22Rv1 (cell line): ENCODE measurements around the gene ITGAE.
"Not testable (repeated sequence)": the region's sequence is repeated elsewhere in the genome, so short reads cannot be mapped to it uniquely, and the experiment has no call there.

Experiments used
- H3K27ac ChIP-seq: fragments of 450-650 bp; 2 replicates; pipeline ENCODE4 v1.5.1; 2017
- CTCF ChIP-seq: fragments of 450-650 bp; IDR thresholded peaks from 2 replicates; pipeline ENCODE4 v1.5.1; 2017; ENCODE audit warnings: mild to moderate bottlenecking
- ZFX ChIP-seq: fragments of 450-650 bp; IDR thresholded peaks from 2 replicates; pipeline ENCODE4 v1.6.1; 2017; ENCODE audit warnings: antibody characterized with exemption, borderline replicate concordance

Gene ITGAE

DNA sequence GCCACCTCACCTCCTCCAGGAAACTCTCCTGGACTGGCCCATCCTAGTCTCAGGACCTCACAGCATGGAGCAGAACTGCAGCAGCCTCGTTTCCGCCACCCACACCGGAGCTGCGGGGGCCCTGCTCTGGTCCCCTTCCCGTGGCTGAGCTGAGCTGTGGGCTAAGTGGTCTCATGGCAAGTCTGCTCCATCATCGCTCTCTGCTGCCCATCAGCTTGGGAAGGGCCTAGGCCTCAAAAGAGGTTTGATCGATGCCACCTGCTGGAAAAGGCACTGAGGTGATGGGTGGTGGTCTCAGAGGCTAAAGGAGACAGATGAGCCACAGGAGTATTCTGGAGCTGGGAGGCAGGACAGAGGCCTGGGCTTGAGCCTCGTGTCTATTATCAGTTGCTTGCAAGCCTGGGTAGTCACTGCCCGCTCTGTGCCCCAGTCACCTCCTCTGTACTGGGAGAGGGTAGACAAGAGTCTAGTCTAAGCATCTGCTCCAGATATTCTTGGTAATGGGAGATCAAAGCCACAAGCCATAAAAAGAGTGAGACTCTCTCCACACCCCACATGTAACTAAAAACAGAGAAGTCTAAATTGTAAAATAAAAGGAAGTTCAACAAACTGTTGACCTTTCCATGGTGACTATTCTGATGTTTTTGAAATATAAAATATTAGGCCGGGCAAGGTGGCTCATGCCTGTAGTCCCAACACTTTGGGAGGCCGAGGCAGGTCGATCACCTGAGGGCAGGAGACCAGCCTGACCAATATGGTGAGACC is 1.6 kb downstream of the ITGAE start:
- H3K27ac ChIP-seq, result no peak overlapping the region
- no peak for TF ChIP-seq ZFX
- no peak for TF ChIP-seq CTCF

GRCh38 chr17:3798273-3799180 is 2.5 kb downstream of the ITGAE start:
- no peak overlapping the region for H3K27ac ChIP-seq
- TF ChIP-seq ZFX (no peak), CTCF (no peak)

DNA sequence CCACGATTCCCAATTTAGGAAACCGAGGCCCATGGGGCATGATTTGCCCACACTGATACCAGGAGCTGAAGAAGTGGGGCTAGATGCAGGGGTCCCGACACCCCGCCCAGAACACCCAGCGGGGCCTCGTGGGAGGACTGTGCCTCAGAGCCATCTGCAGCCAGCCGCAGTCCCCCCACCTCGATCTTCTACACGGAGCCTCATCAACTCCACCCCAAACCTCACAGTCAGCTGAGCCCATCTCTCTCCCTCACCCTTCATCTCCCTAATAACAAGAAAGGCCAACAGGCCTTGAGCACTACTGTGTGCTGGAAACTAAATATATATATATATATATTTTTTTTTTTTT is 4.2 kb downstream of the ITGAE start:
- no peak for TF ChIP-seq ZFX
- TF ChIP-seq CTCF, result no peak
- no peak overlapping the region for H3K27ac ChIP-seq

DNA sequence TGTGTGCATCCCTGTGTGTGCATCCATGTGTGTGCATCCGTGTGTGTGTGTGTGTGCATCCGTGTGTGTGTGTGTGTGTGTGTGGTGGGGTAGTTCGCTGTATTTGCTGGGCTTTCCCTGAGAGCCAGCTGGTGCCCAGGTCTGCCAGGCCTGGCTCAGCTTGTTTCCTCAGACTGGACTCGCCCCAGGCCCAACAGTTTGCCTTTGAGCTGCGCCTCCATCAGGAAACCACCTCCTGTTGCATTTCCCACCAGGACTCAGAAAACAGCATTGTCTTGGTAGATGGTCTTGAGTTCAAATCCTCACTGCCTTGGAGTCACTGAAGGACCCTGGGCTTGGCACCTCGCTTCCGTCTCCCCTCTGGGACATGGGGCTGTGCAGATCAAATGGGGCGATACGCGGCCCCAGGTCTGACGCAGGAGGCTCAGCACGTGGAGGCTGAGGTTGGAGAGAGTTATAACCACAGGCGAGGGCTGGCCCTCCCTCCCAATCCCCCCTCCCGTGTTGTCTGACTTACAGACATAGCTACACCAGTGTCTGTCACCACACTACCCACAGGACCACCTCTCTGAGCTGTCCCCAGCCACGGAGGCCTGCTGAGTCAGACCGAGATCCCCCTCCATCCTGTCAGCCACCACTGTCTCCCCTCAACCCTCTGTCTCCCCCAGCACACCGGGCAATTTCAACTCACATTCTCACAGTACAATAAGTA is 4.7 kb downstream of the ITGAE start:
- H3K27ac ChIP-seq, result no peak overlapping the region
- TF ChIP-seq ZFX (no peak), CTCF (no peak)

DNA sequence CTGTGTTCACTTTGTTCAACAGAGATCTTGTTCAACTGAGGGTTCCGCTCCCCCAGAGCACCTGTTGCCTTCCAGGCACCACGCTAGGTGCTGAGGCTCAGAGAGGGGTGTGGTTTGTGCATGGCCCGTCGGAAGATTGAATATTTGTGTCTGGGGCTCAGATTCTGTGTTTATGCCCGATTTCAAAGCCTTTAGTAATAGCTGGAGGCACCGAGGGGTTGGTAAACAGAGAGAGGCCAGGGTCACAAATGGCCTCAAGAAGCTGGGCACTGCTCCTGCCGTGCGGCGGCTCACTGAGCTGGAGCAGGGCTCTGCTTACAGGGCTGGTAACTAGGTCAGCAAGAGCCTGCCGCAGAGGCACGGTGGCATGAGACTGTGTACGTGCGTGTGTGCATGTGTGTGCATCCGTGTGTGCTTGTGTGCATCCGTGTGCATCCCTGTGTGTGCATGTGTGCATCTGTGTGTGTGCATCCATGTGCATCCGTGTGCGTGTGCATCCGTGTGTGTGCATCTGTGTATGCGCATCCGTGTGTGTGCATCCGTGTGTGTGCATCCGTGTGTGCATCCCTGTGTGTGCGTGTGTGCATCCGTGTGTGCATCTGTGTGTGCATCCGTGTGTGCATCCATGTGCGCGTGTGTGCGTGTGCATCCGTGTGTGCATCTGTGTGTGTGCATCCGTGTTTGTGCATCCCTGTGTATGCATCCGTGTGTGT is 5.4 kb downstream of the ITGAE start:
- TF ChIP-seq ZFX (no peak), CTCF (no peak)
- H3K27ac ChIP-seq, result no peak overlapping the region

- no peak overlapping the region for H3K27ac ChIP-seq
Measured at GRCh38 chr17:3794557-3795389, 6.2 kb downstream of the ITGAE start.

DNA sequence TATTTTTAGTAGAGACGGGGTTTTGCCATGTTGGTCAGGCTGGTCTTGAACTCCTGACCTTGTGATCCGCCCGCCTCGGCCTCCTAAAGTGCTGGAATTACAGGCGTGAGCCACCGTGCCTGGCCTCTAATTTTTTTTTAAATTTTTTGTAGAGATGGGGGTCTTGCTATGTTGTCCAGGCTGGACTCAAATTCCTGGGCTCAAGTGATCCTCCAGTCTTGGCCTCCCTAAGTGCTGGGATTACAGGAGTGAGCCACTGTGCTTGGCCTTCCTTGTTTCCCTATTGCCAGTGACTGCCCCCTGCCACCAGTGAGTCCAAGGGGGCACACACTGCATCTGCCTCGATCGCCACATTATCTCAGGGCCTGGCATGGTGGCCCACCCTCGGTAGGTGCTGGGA is 6.8 kb downstream of the ITGAE start:
- not testable (repeated sequence) for H3K27ac ChIP-seq

More at GRCh38 chr17:3794557-3795389, 6.2 kb downstream of the ITGAE start:
- TF ChIP-seq CTCF, result no peak
- TF ChIP-seq ZFX, result no peak

GRCh38 chr17:3793258-3793657 is 7.7 kb downstream of the ITGAE start:
- H3K27ac ChIP-seq, result not testable (repeated sequence)
